Left ventricle myocardium inferior (tissue), 1 donor: Measurements from ENCODE around the gene AKAP6. TPM values are rescaled to one million over a fixed set of nuclear protein-coding genes. Genes with fewer than 3 reads are reported as not detected.
"Not testable (repeated sequence)": the region's sequence is repeated elsewhere in the genome, so short reads cannot be mapped to it uniquely, and the experiment has no call there.

Source experiments
- DNase-seq: peaks from one replicate; pipeline ENCODE4 v3.0.0-alpha.2; 2020
- H3K27ac ChIP-seq: fragments of 200-600 bp; replicated peaks from 2 replicates; pipeline ENCODE4 v1.8.0; 2021
- H3K27me3 ChIP-seq: fragments of 200-600 bp; 2 replicates; pipeline ENCODE4 v1.8.0; 2021; ENCODE audit warnings: low read depth
- H3K36me3 ChIP-seq: fragments of 200-600 bp; 2 replicates; pipeline ENCODE4 v1.8.0; 2021
- H3K4me1 ChIP-seq: fragments of 200-600 bp; 2 replicates; pipeline ENCODE4 v1.8.0; 2021
- H3K4me3 ChIP-seq: fragments of 200-600 bp; 2 replicates; pipeline ENCODE4 v1.8.0; 2021; ENCODE audit warnings: mild to moderate bottlenecking, moderate library complexity
- H3K9me3 ChIP-seq: fragments of 200-600 bp; replicated peaks from 2 replicates; pipeline ENCODE4 v1.8.0; 2021
- intact Hi-C: fragments of 100-400 bp; cut with micrococcal nuclease; formaldehyde crosslinking; loops from one replicate; pipeline ENCODE4 v1.11.0; 2022
- total RNA-seq: library from RNA; stranded (reverse); fragmentation: NEBNext Ultra II Directional; extraction: Animal tissue kit (Norgen Biotek cat#: 25700); gene quantifications from one replicate; pipeline ENCODE4 v1.2.1, GENCODE V29; 2021
- TF ChIP-seq, protein P1 (sequence below): fragments of 200-600 bp; IDR thresholded peaks from 2 replicates; pipeline ENCODE4 v1.8.0; 2021; ENCODE audit warnings: antibody characterized with exemption, mild to moderate bottlenecking, borderline replicate concordance
- donor health status: DM: no; HTN: yes; CAD: no; lungs with severe emphysema.

Gene AKAP6
- total RNA-seq, 1 donor from 2014 or later: 218 TPM

GRCh38 chr14:32372154-32372553 lies 43.1 kb downstream of the AKAP6 start:
- TF ChIP-seq, protein P1, sequence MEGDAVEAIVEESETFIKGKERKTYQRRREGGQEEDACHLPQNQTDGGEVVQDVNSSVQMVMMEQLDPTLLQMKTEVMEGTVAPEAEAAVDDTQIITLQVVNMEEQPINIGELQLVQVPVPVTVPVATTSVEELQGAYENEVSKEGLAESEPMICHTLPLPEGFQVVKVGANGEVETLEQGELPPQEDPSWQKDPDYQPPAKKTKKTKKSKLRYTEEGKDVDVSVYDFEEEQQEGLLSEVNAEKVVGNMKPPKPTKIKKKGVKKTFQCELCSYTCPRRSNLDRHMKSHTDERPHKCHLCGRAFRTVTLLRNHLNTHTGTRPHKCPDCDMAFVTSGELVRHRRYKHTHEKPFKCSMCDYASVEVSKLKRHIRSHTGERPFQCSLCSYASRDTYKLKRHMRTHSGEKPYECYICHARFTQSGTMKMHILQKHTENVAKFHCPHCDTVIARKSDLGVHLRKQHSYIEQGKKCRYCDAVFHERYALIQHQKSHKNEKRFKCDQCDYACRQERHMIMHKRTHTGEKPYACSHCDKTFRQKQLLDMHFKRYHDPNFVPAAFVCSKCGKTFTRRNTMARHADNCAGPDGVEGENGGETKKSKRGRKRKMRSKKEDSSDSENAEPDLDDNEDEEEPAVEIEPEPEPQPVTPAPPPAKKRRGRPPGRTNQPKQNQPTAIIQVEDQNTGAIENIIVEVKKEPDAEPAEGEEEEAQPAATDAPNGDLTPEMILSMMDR: no peak
- no peaks in the 10 kb centered on the region for H3K36me3 ChIP-seq
- peaks cover 8% of the 10 kb centered on the region for H3K4me1 ChIP-seq
- no peak overlapping the region for H3K4me3 ChIP-seq
- intact Hi-C loops: no loop called here
- H3K9me3 ChIP-seq: no peaks in the 10 kb centered on the region
- no peak overlapping the region for H3K27ac ChIP-seq
- no peak for DNase-seq
- no peaks in the 10 kb centered on the region for H3K27me3 ChIP-seq

GRCh38 chr14:32373174-32373573 lies 44.1 kb downstream of the AKAP6 start:
- intact Hi-C loops, H3K9me3 ChIP-seq, H3K4me1 ChIP-seq, DNase-seq, H3K36me3 ChIP-seq, H3K4me3 ChIP-seq, H3K27me3 ChIP-seq, H3K27ac ChIP-seq: not testable (repeated sequence)

GRCh38 chr14:32374155-32374554 lies 45.1 kb downstream of the AKAP6 start:
- intact Hi-C loops: no loop called here
- Histone ChIP-seq H3K9me3 (no peaks in the 10 kb centered on the region), H3K27ac (no peak overlapping the region), H3K4me1 (peaks cover 8% of the 10 kb centered on the region), H3K4me3 (no peak overlapping the region), H3K36me3 (no peaks in the 10 kb centered on the region), H3K27me3 (no peaks in the 10 kb centered on the region)
- TF ChIP-seq, protein P1: no peak
- no peak for DNase-seq

DNA sequence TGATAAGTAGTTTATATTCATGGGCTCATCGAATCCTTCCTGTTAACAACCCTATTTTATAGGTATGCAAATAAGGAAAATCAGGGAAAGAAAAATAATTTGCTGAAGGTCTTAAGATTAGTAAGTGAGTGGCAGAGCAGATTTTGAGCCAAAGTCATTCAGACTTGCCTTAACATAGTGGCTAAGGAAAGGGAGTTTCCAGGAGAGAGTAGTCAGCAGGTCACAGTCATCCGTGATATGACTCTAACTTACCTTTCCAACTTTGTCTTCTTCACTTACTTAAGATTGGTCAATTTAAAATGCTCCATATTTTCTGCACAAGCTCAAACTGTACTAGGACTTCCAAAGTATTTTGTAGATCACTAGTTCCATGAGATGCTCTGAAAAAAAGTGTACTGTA lies 46.6 kb downstream of the AKAP6 start:
- Histone ChIP-seq H3K27me3 (no peaks in the 10 kb centered on the region), H3K4me1 (peaks cover 8% of the 10 kb centered on the region), H3K4me3 (no peak overlapping the region), H3K9me3 (no peaks in the 10 kb centered on the region), H3K36me3 (no peaks in the 10 kb centered on the region), H3K27ac (no peak overlapping the region)
- intact Hi-C loops: no loop called here
- TF ChIP-seq, protein P1: no peak
- no peak for DNase-seq

GRCh38 chr14:32377046-32377646 lies 48.0 kb downstream of the AKAP6 start:
- Histone ChIP-seq H3K27me3 (no peaks in the 10 kb centered on the region), H3K9me3 (no peaks in the 10 kb centered on the region), H3K36me3 (no peaks in the 10 kb centered on the region), H3K4me1 (peaks cover 8% of the 10 kb centered on the region), H3K4me3 (no peak overlapping the region), H3K27ac (no peak overlapping the region)
- intact Hi-C loops: no loop called here
- DNase-seq: no peak
- TF ChIP-seq, protein P1: no peak

GRCh38 chr14:32378284-32378683 lies 49.2 kb downstream of the AKAP6 start:
- peaks cover 8% of the 10 kb centered on the region for H3K4me1 ChIP-seq
- DNase-seq: no peak
- no peaks in the 10 kb centered on the region for H3K9me3 ChIP-seq
- intact Hi-C loops: no loop called here
- no peaks in the 10 kb centered on the region for H3K36me3 ChIP-seq
- TF ChIP-seq, protein P1: no peak
- no peak overlapping the region for H3K4me3 ChIP-seq
- H3K27me3 ChIP-seq: no peaks in the 10 kb centered on the region
- no peak overlapping the region for H3K27ac ChIP-seq
